K562 (cell line): ENCODE measurements around the gene SLC2A6. TPM values are rescaled to one million over a fixed set of nuclear protein-coding genes. Genes with fewer than 3 reads are reported as not detected.

Source experiments
- ATAC-seq: fragments of 200-7000 bp; cut with Tn5 transposase; 3 replicates; pipeline ENCODE4 v1.9.1; 2020; ENCODE audit warnings: moderate library complexity
- BruUV-seq: library from RNA; stranded (reverse); fragments of 400-500 nt; replicated peaks from 2 replicates; lab custom pipeline; 2021; lab: Mats Ljungman, UMichigan
- CTCF ChIA-PET: fragments of 300-600 bp; formaldehyde crosslinking; extraction: SDS; loops from one replicate; lab custom pipeline; 2021; ENCODE audit warnings: low intra/inter-chr PET ratio; lab: Yijun Ruan, JAX
- POLR2A ChIA-PET: fragments of 300-600, 350-650 bp; sonication (Branson Sonifier 250); formaldehyde crosslinking; extraction: SDS; loops from one replicate; lab custom pipeline; 2021; ENCODE audit warnings: antibody characterized with exemption, inconsistent platforms; lab: Yijun Ruan, JAX
- DNase-seq, 4 experiments: peaks; one replicate each; pipeline versions ENCODE4 v3.0.0 to v3.0.0-alpha.2; 2011 to 2018; ENCODE audit warnings: low spot score in 3 of 4, mixed read lengths in 3 of 4; ENCODE audit errors: extremely low read depth in 1 of 4
- FAIRE-seq: peaks from 2 replicates; lab custom pipeline; 2011; peaks lifted over from hg19 to GRCh38; lab: Jason Lieb, UNC
- H2AFZ ChIP-seq: 2 replicates; pipeline ENCODE4 v1.6.0; 2011; ENCODE audit warnings: low read depth, low read length, control low read depth, inconsistent platforms
- H3K27ac ChIP-seq: fragments of 200-600 bp; 3 replicates; pipeline ENCODE4 v1.8.0; 2011; ENCODE audit warnings: low read depth, mild to moderate bottlenecking, control low read depth, inconsistent platforms, low read length, moderate library complexity, mixed read lengths; ENCODE audit errors: extremely low read depth
- H3K27me3 ChIP-seq, 2 experiments: fragments of 300-600 bp in 1 of 2; 2 replicates in 1 of 2; 3 replicates in 1 of 2; pipeline versions ENCODE4 v1.6.0 to v1.8.0; 2011; ENCODE audit warnings: inconsistent platforms in 2 of 2, low read length in 2 of 2, mild to moderate bottlenecking in 1 of 2, mixed read lengths in 1 of 2, moderate library complexity in 1 of 2; ENCODE audit not compliant: control insufficient read depth in 2 of 2, insufficient read depth in 2 of 2
- H3K36me3 ChIP-seq: fragments of 300-600 bp; 3 replicates; pipeline ENCODE4 v1.8.0; 2011; ENCODE audit warnings: mild to moderate bottlenecking, low read length, inconsistent platforms; ENCODE audit not compliant: control insufficient read depth, insufficient read depth
- H3K4me1 ChIP-seq, 2 experiments: fragments of 200-600 bp in 1 of 2; replicated peaks in 1 of 2; 2 replicates in 1 of 2; 3 replicates in 1 of 2; pipeline versions ENCODE4 v1.5.1 to v1.8.0; 2011; ENCODE audit warnings: inconsistent platforms in 2 of 2, low read length in 2 of 2, mild to moderate bottlenecking in 1 of 2, mixed read lengths in 1 of 2, moderate library complexity in 1 of 2; ENCODE audit not compliant: control insufficient read depth in 2 of 2, insufficient read depth in 2 of 2
- H3K4me2 ChIP-seq: 2 replicates; pipeline ENCODE4 v1.6.1; 2011; ENCODE audit warnings: low read length, control low read depth, inconsistent platforms, mixed read lengths; ENCODE audit not compliant: insufficient read depth
- H3K4me3 ChIP-seq: fragments of 200-600 bp; sonication (generic), shearing (Covaris generic); 2 replicates; pipeline ENCODE4 v1.5.1; 2016; ENCODE audit warnings: control low read depth, inconsistent platforms
- H3K79me2 ChIP-seq: fragments of 200-600 bp; 3 replicates; pipeline ENCODE4 v1.8.0; 2011; ENCODE audit warnings: low read length, inconsistent platforms; ENCODE audit not compliant: control insufficient read depth, insufficient read depth
- H3K9ac ChIP-seq, 2 experiments: 2 replicates each; pipeline versions ENCODE4 v1.6.0 to v1.6.1; 2011; ENCODE audit warnings: low read depth in 2 of 2, low read length in 2 of 2, control low read depth in 1 of 2, inconsistent platforms in 1 of 2, mild to moderate bottlenecking in 1 of 2, mixed read lengths in 1 of 2; ENCODE audit not compliant: insufficient read depth in 1 of 2
- H3K9me1 ChIP-seq: one replicate; pipeline ENCODE4 v1.6.0; 2011; ENCODE audit warnings: inconsistent platforms, mild to moderate bottlenecking, low read length, moderate library complexity; ENCODE audit not compliant: control insufficient read depth, insufficient read depth
- H3K9me3 ChIP-seq: replicated peaks from 2 replicates; pipeline ENCODE4 v1.5.1; 2011; ENCODE audit warnings: low read depth, low read length, inconsistent platforms; ENCODE audit not compliant: control insufficient read depth, insufficient read depth
- H4K20me1 ChIP-seq: replicated peaks from 2 replicates; pipeline ENCODE4 v1.6.1; 2011; ENCODE audit warnings: low read length, inconsistent platforms, mixed read lengths; ENCODE audit not compliant: control insufficient read depth, insufficient read depth
- BHLHE40 ChIP-seq: IDR thresholded peaks from 2 replicates; pipeline ENCODE4 v1.6.1; 2011; ENCODE audit warnings: low read length, improper control_type of control experiment
- E2F3 ChIP-seq: fragments of 250-450 bp; sonication (Bioruptor Pico); IDR thresholded peaks from 2 replicates; pipeline ENCODE4 v1.4.0; 2020; ENCODE audit warnings: mild to moderate bottlenecking
- YY1 ChIP-seq, 3 experiments: IDR thresholded peaks; 2 replicates each; pipeline ENCODE4 v1.6.1; 2011; ENCODE audit warnings: low read length in 2 of 3, mild to moderate bottlenecking in 2 of 3, moderate library complexity in 2 of 3, borderline replicate concordance in 1 of 3, control low read depth in 1 of 3, low read depth in 1 of 3; ENCODE audit not compliant: insufficient read depth in 3 of 3, insufficient replicate concordance in 2 of 3, control insufficient read depth in 1 of 3, insufficient read length in 1 of 3; ENCODE audit errors: extremely low read depth in 1 of 3
- ZBTB7A ChIP-seq: IDR thresholded peaks from 2 replicates; pipeline ENCODE4 v1.6.1; 2011; ENCODE audit warnings: low read depth, mild to moderate bottlenecking, low read length, moderate library complexity, borderline replicate concordance; ENCODE audit not compliant: control insufficient read depth
- whole genome bisulfite sequencing: fragments of 100-300 bp; shearing (Covaris generic); methylation state at CpG from one replicate; pipeline ENCODE4 v1.1.6; 2016; ENCODE audit warnings: low coverage, mixed read lengths; ENCODE audit not compliant: insufficient coverage; ENCODE audit errors: missing lambda C conversion rate; 5-methylcytosine and 5-hydroxymethylcytosine counted together
- in situ Hi-C: fragments of 300-500 bp; cut with MboI; formaldehyde crosslinking; loops from 4 replicates; pipeline ENCODE4 v1.15.0; 2018; ENCODE audit warnings: inconsistent platforms, mixed read lengths
- intact Hi-C: fragments of 100-400 bp; cut with micrococcal nuclease; formaldehyde crosslinking; loops from 2 replicates; pipeline ENCODE4 v1.14.2; 2022
- polyA plus RNA-seq, 8 experiments: library from polyadenylated mRNA; depleted of rRNA in 4 of 8; stranded (reverse) in 5 of 8; unstranded in 3 of 8; fragments of >200 nt; fragmentation: Nextera tagmentation in 2 of 8; fragmentation: Illumina TruSeq in 1 of 8; extraction: Ambion mirVana in 2 of 8; extraction: Trizol in 1 of 8; gene quantifications; 2 replicates each; pipeline versions ENCODE4 v1.2.1 to v1.2.3, GENCODE V29; 2011 to 2014; ENCODE audit warnings: inconsistent platforms in 1 of 8, missing spikeins in 1 of 8
- total RNA-seq, 7 experiments: library from RNA; depleted of rRNA in 6 of 7; stranded (reverse); fragments of >200 nt in 6 of 7; fragmentation: Illumina TruSeq in 2 of 7; extraction: Trizol in 2 of 7; gene quantifications; 2 replicates each; pipeline versions ENCODE4 v1.2.1 to v1.2.3, GENCODE V29; 2011 to 2021; ENCODE audit warnings: low replicate concordance in 1 of 7
- TF ChIP-seq, protein P1 (sequence below), 2 experiments: fragments of 450-650 bp; IDR thresholded peaks; 2 replicates each; pipeline ENCODE4 v1.6.1; 2018; ENCODE audit warnings: mild to moderate bottlenecking in 2 of 2, low read depth in 1 of 2; ENCODE audit not compliant: partially characterized antibody in 2 of 2

The SLC2A6 gene
- total and polyA plus RNA-seq, 9 of the 15 experiments (the other 6 are each of a cell fraction or from before 2014, with no cell fraction given): 0.04 to 0.38 (median 0.09) TPM; not detected in 3

DNA sequence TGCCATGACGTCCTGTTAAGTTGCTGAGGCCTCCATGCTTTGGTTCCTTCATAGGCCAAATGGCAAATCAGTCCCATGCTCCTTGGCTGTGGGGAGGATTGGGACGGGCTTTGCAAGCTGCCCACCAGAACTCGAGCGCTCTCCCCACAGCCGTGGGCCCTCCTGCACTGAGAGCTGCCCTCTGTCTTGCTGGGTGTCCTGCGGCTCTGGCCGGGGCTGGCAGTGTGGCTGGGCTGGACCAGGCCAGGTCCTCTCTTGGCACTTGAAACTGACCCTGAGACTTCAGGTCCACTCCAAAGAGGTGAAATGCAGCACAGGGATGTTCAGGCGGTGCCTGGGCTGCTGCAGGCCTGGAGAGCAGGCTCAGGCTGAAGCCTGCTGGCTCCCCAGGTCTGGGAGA, 38.8 kb upstream of the SLC2A6 start:
- no peak for TF ChIP-seq BHLHE40
- TF ChIP-seq ZBTB7A: no peak
- no peak for TF ChIP-seq YY1 (IDR thresholded peaks at IDR 0.05; ENCODE audit: borderline replicate concordance in 1 of 3, control insufficient read depth in 1 of 3, extremely low read depth in 1 of 3, insufficient read depth in 3 of 3, insufficient read length in 1 of 3, insufficient replicate concordance in 2 of 3, low read depth in 1 of 3, low read length in 2 of 3)
- TF ChIP-seq E2F3 (CRISPR knock-in tag): no peak
- TF ChIP-seq, protein P1, sequence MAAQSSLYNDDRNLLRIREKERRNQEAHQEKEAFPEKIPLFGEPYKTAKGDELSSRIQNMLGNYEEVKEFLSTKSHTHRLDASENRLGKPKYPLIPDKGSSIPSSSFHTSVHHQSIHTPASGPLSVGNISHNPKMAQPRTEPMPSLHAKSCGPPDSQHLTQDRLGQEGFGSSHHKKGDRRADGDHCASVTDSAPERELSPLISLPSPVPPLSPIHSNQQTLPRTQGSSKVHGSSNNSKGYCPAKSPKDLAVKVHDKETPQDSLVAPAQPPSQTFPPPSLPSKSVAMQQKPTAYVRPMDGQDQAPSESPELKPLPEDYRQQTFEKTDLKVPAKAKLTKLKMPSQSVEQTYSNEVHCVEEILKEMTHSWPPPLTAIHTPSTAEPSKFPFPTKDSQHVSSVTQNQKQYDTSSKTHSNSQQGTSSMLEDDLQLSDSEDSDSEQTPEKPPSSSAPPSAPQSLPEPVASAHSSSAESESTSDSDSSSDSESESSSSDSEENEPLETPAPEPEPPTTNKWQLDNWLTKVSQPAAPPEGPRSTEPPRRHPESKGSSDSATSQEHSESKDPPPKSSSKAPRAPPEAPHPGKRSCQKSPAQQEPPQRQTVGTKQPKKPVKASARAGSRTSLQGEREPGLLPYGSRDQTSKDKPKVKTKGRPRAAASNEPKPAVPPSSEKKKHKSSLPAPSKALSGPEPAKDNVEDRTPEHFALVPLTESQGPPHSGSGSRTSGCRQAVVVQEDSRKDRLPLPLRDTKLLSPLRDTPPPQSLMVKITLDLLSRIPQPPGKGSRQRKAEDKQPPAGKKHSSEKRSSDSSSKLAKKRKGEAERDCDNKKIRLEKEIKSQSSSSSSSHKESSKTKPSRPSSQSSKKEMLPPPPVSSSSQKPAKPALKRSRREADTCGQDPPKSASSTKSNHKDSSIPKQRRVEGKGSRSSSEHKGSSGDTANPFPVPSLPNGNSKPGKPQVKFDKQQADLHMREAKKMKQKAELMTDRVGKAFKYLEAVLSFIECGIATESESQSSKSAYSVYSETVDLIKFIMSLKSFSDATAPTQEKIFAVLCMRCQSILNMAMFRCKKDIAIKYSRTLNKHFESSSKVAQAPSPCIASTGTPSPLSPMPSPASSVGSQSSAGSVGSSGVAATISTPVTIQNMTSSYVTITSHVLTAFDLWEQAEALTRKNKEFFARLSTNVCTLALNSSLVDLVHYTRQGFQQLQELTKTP (IDR thresholded peaks at IDR 0.05; ENCODE audit: low read depth in 1 of 2, partially characterized antibody in 2 of 2): no peak
- no peak overlapping the region for H2AFZ ChIP-seq
- no peak overlapping the region for H3K27ac ChIP-seq
- intact Hi-C loops: no loop called here
- in situ Hi-C loops: no loop called here
- H3K36me3 ChIP-seq: no peaks in the 10 kb centered on the region
- no peaks in the 10 kb centered on the region for H3K9me3 ChIP-seq
- peaks cover 0 to 27% of the 10 kb centered on the region in 2 experiments; a peak in 2 of 5 replicates for H3K4me1 ChIP-seq
- no peak overlapping the region for H3K4me3 ChIP-seq
- no peaks in the 10 kb centered on the region for H3K79me2 ChIP-seq
- POLR2A ChIA-PET: interaction anchor here (0.6 kb wide), 1 partner anchor 220 kb away, joined by 3 read pairs; the partner anchor contains the start of gene SARDH
- no peak for FAIRE-seq
- no TSS peak for BruUV-seq
- no peaks in the 10 kb centered on the region for H3K9me1 ChIP-seq
- no peak overlapping the region for H3K9ac ChIP-seq
- H3K4me2 ChIP-seq: no peak overlapping the region
- ATAC-seq: no peak
- DNase-seq: no peak
- CTCF ChIA-PET: interaction anchor here (0.6 kb wide), 1 partner anchor 199 kb away, joined by 3 read pairs; no protein-coding TSS in a partner anchor
- H3K27me3 ChIP-seq: peaks cover 33 to 88% of the 10 kb centered on the region in 2 experiments
- 3% methylated on average over 6 of the region's 8 CpGs for WGBS
- H4K20me1 ChIP-seq: peaks cover 5% of the 10 kb centered on the region
